Trophoblast cell (in vitro differentiated cells and primary cell): ENCODE results near the gene ALDH3B2.

Experiments used
- DNase-seq, 2 donors: peaks; one replicate each; pipeline ENCODE4 v3.0.0-alpha.2; 2016
- H2AFZ ChIP-seq: 2 replicates; pipeline ENCODE4 v1.6.1; 2013; ENCODE audit warnings: low read length, moderate library complexity, mild to moderate bottlenecking; ENCODE audit not compliant: insufficient read depth, poor library complexity
- H2AK5ac ChIP-seq: 2 replicates; pipeline ENCODE4 v1.6.1; 2013; ENCODE audit warnings: mild to moderate bottlenecking, low read length
- H2BK120ac ChIP-seq: 2 replicates; pipeline ENCODE4 v1.6.1; 2013; ENCODE audit warnings: low read length, mild to moderate bottlenecking, moderate library complexity; ENCODE audit not compliant: insufficient read depth, poor library complexity
- H2BK12ac ChIP-seq: 2 replicates; pipeline ENCODE4 v1.6.1; 2013; ENCODE audit warnings: mild to moderate bottlenecking, low read length, moderate library complexity
- H2BK5ac ChIP-seq: 2 replicates; pipeline ENCODE4 v1.6.1; 2013; ENCODE audit warnings: low read length, low read depth, moderate library complexity, mild to moderate bottlenecking; ENCODE audit not compliant: poor library complexity
- H3K14ac ChIP-seq: 2 replicates; pipeline ENCODE4 v1.6.1; 2013; ENCODE audit warnings: mild to moderate bottlenecking, low read length
- H3K18ac ChIP-seq: 2 replicates; pipeline ENCODE4 v1.6.1; 2013; ENCODE audit warnings: mild to moderate bottlenecking, low read length
- H3K23ac ChIP-seq: 2 replicates; pipeline ENCODE4 v1.6.1; 2013; ENCODE audit warnings: low read length
- H3K27ac ChIP-seq: 2 replicates; pipeline ENCODE4 v1.5.1; 2013; ENCODE audit warnings: low read depth, mild to moderate bottlenecking, inconsistent platforms, low read length, moderate library complexity
- H3K27me3 ChIP-seq: 2 replicates; pipeline ENCODE4 v1.6.1; 2013; ENCODE audit warnings: inconsistent platforms, mild to moderate bottlenecking, low read length, moderate library complexity; ENCODE audit not compliant: insufficient read depth
- H3K36me3 ChIP-seq, 2 experiments: 1 replicate in 1 of 2; 2 replicates in 1 of 2; pipeline ENCODE4 v1.6.1; 2013; ENCODE audit warnings: low read length in 2 of 2, mild to moderate bottlenecking in 2 of 2, moderate library complexity in 1 of 2; ENCODE audit not compliant: insufficient read depth in 2 of 2, control insufficient read depth in 1 of 2
- H3K4ac ChIP-seq: 2 replicates; pipeline ENCODE4 v1.6.1; 2013; ENCODE audit warnings: low read depth, mild to moderate bottlenecking, low read length, moderate library complexity
- H3K4me1 ChIP-seq, 2 experiments: 1 replicate in 1 of 2; 2 replicates in 1 of 2; pipeline ENCODE4 v1.6.1; 2013; ENCODE audit warnings: low read length in 2 of 2, mild to moderate bottlenecking in 2 of 2, moderate library complexity in 1 of 2; ENCODE audit not compliant: insufficient read depth in 2 of 2, control insufficient read depth in 1 of 2
- H3K4me2 ChIP-seq: 2 replicates; pipeline ENCODE4 v1.6.1; 2013; ENCODE audit warnings: inconsistent platforms, mild to moderate bottlenecking, low read length, moderate library complexity
- H3K4me3 ChIP-seq: 2 replicates; pipeline ENCODE4 v1.5.1; 2013; ENCODE audit warnings: mild to moderate bottlenecking, low read depth, low read length, inconsistent platforms
- H3K79me1 ChIP-seq: one replicate; pipeline ENCODE4 v1.6.1; 2013; ENCODE audit warnings: low read length
- H3K79me2 ChIP-seq: 2 replicates; pipeline ENCODE4 v1.6.1; 2013; ENCODE audit warnings: low read length, mild to moderate bottlenecking; ENCODE audit not compliant: control insufficient read depth, insufficient read depth, poor library complexity
- H3K9ac ChIP-seq: 2 replicates; pipeline ENCODE4 v1.6.1; 2013; ENCODE audit warnings: mild to moderate bottlenecking, low read length
- H3K9me3 ChIP-seq: 2 replicates; pipeline ENCODE4 v1.6.1; 2013; ENCODE audit warnings: low read depth, mild to moderate bottlenecking, control low read depth, inconsistent platforms, low read length; ENCODE audit not compliant: insufficient read depth
- H4K12ac ChIP-seq: 2 replicates; pipeline ENCODE4 v1.6.1; 2013; ENCODE audit warnings: low read depth, mild to moderate bottlenecking, low read length, moderate library complexity
- H4K8ac ChIP-seq: 2 replicates; pipeline ENCODE4 v1.6.1; 2013; ENCODE audit warnings: low read depth, mild to moderate bottlenecking, low read length, moderate library complexity
- H4K91ac ChIP-seq: one replicate; pipeline ENCODE4 v1.6.1; 2013; ENCODE audit warnings: low read depth, mild to moderate bottlenecking, low read length, moderate library complexity
- WGBS: extraction: QIAGEN DNeasy Blood & Tissue Kit; methylation state at CpG from one replicate; pipeline ENCODE4 v1.1.7; 2013; ENCODE audit warnings: missing lambda C conversion rate; ENCODE audit not compliant: insufficient read length, insufficient coverage; ENCODE audit errors: extremely low coverage; 5-methylcytosine and 5-hydroxymethylcytosine counted together

Gene ALDH3B2

GRCh38 chr11:67654225-67654624, 20.2 kb downstream of the ALDH3B2 start:
- WGBS = no CpG with 5 or more reads among the region's 9 CpGs
- Histone ChIP-seq H2AK5ac (no peak overlapping the region), H4K12ac (no peak overlapping the region)

GRCh38 chr11:67652965-67653845, 21.2 kb downstream of the ALDH3B2 start:
- H3K18ac ChIP-seq = no peak overlapping the region
- H3K9ac ChIP-seq = no peak overlapping the region
- H2AK5ac ChIP-seq = no peak overlapping the region
- DNase-seq = no peak
- peaks cover 0 to 1% of the 10 kb centered on the region in 2 experiments for H3K36me3 ChIP-seq
- H2BK5ac ChIP-seq = no peak overlapping the region
- H3K23ac ChIP-seq = no peak overlapping the region
- H2AFZ ChIP-seq = no peak overlapping the region
- H3K79me1 ChIP-seq = no peaks in the 10 kb centered on the region
- no peaks in the 10 kb centered on the region for H3K79me2 ChIP-seq
- no peak overlapping the region for H2BK120ac ChIP-seq
- no CpG with 5 or more reads among the region's 15 CpGs for WGBS
- no peak overlapping the region for H3K4ac ChIP-seq
- H4K12ac ChIP-seq = no peak overlapping the region
- H3K27ac ChIP-seq = no peak overlapping the region
- peaks cover 12% of the 10 kb centered on the region for H3K9me3 ChIP-seq
- H3K4me1 ChIP-seq = no peaks in the 10 kb centered on the region
- no peak overlapping the region for H4K8ac ChIP-seq
- H3K4me3 ChIP-seq = no peak overlapping the region
- no peak overlapping the region for H2BK12ac ChIP-seq
- H3K14ac ChIP-seq = no peak overlapping the region
- no peaks in the 10 kb centered on the region for H3K27me3 ChIP-seq
- no peak overlapping the region for H3K4me2 ChIP-seq
- no peak overlapping the region for H4K91ac ChIP-seq

More at GRCh38 chr11:67654225-67654624, 20.2 kb downstream of the ALDH3B2 start:
- H3K79me1 ChIP-seq = no peaks in the 10 kb centered on the region
- H4K8ac ChIP-seq = no peak overlapping the region
- DNase-seq = no peak
- no peak overlapping the region for H3K9ac ChIP-seq
- no peak overlapping the region for H3K18ac ChIP-seq
- no peak overlapping the region for H3K27ac ChIP-seq
- no peak overlapping the region for H3K4me3 ChIP-seq
- no peak overlapping the region for H4K91ac ChIP-seq
- no peak overlapping the region for H3K4ac ChIP-seq
- no peak overlapping the region for H2BK12ac ChIP-seq
- H3K14ac ChIP-seq = no peak overlapping the region
- H2BK5ac ChIP-seq = no peak overlapping the region
- peaks cover 0 to 1% of the 10 kb centered on the region in 2 experiments for H3K36me3 ChIP-seq
- H2BK120ac ChIP-seq = no peak overlapping the region
- H3K4me1 ChIP-seq = no peaks in the 10 kb centered on the region
- no peak overlapping the region for H3K23ac ChIP-seq
- no peak overlapping the region for H3K4me2 ChIP-seq
- H3K79me2 ChIP-seq = no peaks in the 10 kb centered on the region
- H2AFZ ChIP-seq = no peak overlapping the region
- no peaks in the 10 kb centered on the region for H3K27me3 ChIP-seq
- peaks cover 12% of the 10 kb centered on the region for H3K9me3 ChIP-seq

- Histone ChIP-seq H3K18ac (no peak overlapping the region), H3K4me1 (no peaks in the 10 kb centered on the region), H2BK120ac (no peak overlapping the region), H3K79me2 (no peaks in the 10 kb centered on the region), H4K12ac (no peak overlapping the region), H3K4me3 (no peak overlapping the region), H3K9me3 (peaks cover 12% of the 10 kb centered on the region), H4K91ac (no peak overlapping the region), H2BK12ac (no peak overlapping the region), H3K27ac (no peak overlapping the region), H3K4ac (no peak overlapping the region), H2BK5ac (no peak overlapping the region), H3K14ac (no peak overlapping the region), H3K23ac (no peak overlapping the region), H3K79me1 (no peaks in the 10 kb centered on the region), H4K8ac (no peak overlapping the region), H2AK5ac (no peak overlapping the region), H3K27me3 (no peaks in the 10 kb centered on the region), H3K36me3 (peaks cover 0 to 1% of the 10 kb centered on the region in 2 experiments), H2AFZ (no peak overlapping the region), H3K4me2 (no peak overlapping the region), H3K9ac (no peak overlapping the region)
- no CpG with 5 or more reads among the region's 13 CpGs for WGBS
- peak in 1 of 2 donors; percentile 57 for DNase-seq
These were observed 22.2 kb downstream of the ALDH3B2 start for GRCh38 chr11:67651976-67652781.

- no CpG with 5 or more reads among the region's 22 CpGs for WGBS
- Histone ChIP-seq H2AFZ (no peak overlapping the region), H2AK5ac (no peak overlapping the region), H3K4me2 (no peak overlapping the region), H3K36me3 (no peaks in the 10 kb centered on the region), H4K12ac (no peak overlapping the region), H3K4ac (no peak overlapping the region), H3K27me3 (no peaks in the 10 kb centered on the region), H3K9ac (no peak overlapping the region), H3K4me1 (no peaks in the 10 kb centered on the region), H4K91ac (no peak overlapping the region), H3K79me2 (no peaks in the 10 kb centered on the region), H3K79me1 (no peaks in the 10 kb centered on the region), H3K4me3 (peak overlapping the region; percentile 21), H3K27ac (no peak overlapping the region), H3K9me3 (peaks cover 4% of the 10 kb centered on the region), H3K14ac (no peak overlapping the region), H2BK5ac (no peak overlapping the region), H3K18ac (no peak overlapping the region), H2BK12ac (no peak overlapping the region), H4K8ac (no peak overlapping the region), H2BK120ac (no peak overlapping the region), H3K23ac (peak overlapping the region; percentile 11)
- DNase-seq = no peak
These were observed 24.6 kb downstream of the ALDH3B2 start for GRCh38 chr11:67649634-67650510.
